Measurements from ENCODE around the gene FAM193B.

DNA sequence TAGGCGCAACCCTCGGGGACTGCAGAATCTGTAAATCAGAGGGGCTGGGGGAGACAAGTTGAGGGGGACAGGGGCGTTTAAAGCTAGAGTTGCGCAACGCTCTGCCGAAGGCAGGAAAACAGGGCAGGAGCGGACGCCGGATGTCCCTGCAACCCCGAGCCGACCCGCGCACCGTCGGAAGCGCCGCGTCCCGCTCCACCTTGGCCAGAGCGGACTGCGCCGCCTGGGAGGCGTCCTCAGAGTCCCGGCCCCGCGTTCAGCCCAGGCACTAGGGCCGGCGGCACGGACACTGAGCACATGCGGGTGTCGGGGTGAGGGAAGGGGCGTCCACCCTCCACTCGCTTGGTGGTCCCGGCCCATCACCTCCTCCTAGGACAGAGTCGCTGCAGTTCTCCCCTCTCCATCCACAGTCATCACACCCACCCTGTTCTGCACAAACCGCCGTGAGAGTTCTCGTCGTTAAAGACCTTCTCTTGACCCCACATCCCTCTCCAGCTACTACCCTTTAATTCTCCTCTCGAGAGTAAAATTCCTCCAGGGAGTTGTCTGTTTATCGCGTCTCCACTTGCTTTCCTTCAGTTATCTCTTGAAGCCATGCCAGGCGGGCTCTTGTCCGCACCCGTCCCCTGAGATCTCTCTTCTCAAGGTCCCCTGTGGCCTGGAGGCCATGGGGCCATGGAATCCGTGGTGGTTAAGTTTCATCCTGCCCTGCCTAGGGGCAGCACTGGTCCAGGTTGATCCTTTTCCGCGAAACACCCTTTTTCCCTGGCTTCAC is 56.2 kb downstream of the FAM193B start:
- TF ChIP-seq, protein P1, sequence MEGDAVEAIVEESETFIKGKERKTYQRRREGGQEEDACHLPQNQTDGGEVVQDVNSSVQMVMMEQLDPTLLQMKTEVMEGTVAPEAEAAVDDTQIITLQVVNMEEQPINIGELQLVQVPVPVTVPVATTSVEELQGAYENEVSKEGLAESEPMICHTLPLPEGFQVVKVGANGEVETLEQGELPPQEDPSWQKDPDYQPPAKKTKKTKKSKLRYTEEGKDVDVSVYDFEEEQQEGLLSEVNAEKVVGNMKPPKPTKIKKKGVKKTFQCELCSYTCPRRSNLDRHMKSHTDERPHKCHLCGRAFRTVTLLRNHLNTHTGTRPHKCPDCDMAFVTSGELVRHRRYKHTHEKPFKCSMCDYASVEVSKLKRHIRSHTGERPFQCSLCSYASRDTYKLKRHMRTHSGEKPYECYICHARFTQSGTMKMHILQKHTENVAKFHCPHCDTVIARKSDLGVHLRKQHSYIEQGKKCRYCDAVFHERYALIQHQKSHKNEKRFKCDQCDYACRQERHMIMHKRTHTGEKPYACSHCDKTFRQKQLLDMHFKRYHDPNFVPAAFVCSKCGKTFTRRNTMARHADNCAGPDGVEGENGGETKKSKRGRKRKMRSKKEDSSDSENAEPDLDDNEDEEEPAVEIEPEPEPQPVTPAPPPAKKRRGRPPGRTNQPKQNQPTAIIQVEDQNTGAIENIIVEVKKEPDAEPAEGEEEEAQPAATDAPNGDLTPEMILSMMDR (IDR thresholded peaks at IDR 0.05) = no peak
- no peak for TF ChIP-seq RFX5 (IDR thresholded peaks at IDR 0.05; ENCODE audit: low read length)
- TF ChIP-seq SIN3A (IDR thresholded peaks at IDR 0.05; ENCODE audit: borderline replicate concordance, low read depth, low read length) = no peak
- TF ChIP-seq, protein P2, sequence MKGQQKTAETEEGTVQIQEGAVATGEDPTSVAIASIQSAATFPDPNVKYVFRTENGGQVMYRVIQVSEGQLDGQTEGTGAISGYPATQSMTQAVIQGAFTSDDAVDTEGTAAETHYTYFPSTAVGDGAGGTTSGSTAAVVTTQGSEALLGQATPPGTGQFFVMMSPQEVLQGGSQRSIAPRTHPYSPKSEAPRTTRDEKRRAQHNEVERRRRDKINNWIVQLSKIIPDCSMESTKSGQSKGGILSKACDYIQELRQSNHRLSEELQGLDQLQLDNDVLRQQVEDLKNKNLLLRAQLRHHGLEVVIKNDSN (IDR thresholded peaks at IDR 0.05; ENCODE audit: borderline replicate concordance, low read depth) = no peak
- TF ChIP-seq NFIC (IDR thresholded peaks at IDR 0.05; ENCODE audit: borderline replicate concordance) = no peak
- TF ChIP-seq GABPA (IDR thresholded peaks at IDR 0.05; ENCODE audit: low read depth) = no peak
- no peak for TF ChIP-seq EZH2phosphoT487 (IDR thresholded peaks at IDR 0.05; ENCODE audit: borderline replicate concordance, low read depth)
- TF ChIP-seq, protein P3, sequence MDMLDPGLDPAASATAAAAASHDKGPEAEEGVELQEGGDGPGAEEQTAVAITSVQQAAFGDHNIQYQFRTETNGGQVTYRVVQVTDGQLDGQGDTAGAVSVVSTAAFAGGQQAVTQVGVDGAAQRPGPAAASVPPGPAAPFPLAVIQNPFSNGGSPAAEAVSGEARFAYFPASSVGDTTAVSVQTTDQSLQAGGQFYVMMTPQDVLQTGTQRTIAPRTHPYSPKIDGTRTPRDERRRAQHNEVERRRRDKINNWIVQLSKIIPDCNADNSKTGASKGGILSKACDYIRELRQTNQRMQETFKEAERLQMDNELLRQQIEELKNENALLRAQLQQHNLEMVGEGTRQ (IDR thresholded peaks at IDR 0.05; ENCODE audit: borderline replicate concordance, low read depth, low read length) = no peak
- no peak for TF ChIP-seq RAD21 (IDR thresholded peaks at IDR 0.05; ENCODE audit: low read length)
- TF ChIP-seq CHD2 (IDR thresholded peaks at IDR 0.05; ENCODE audit: low read length, partially characterized antibody) = no peak
